OCI-LY1 (cell line): Measurements from ENCODE around the gene ZBTB38.

Source experiments
- H2AFZ ChIP-seq: fragments of 200-600 bp; sonication (generic), shearing (Covaris generic); 2 replicates; pipeline ENCODE4 v1.6.0; 2014; ENCODE audit warnings: antibody characterized with exemption, mild to moderate bottlenecking, low read length
- H3F3A ChIP-seq: fragments of 200-600 bp; sonication (generic), shearing (Covaris generic); 2 replicates; pipeline ENCODE4 v1.6.0; 2014; ENCODE audit warnings: mild to moderate bottlenecking, antibody characterized with exemption, low read length, moderate library complexity; ENCODE audit not compliant: insufficient read depth
- H3K27ac ChIP-seq: fragments of 200-600 bp; sonication (generic); 2 replicates; pipeline ENCODE4 v1.5.1; 2014; ENCODE audit warnings: low read length, mixed run types, mild to moderate bottlenecking, low read depth; ENCODE audit not compliant: poor library complexity, severe bottlenecking
- H3K27me3 ChIP-seq: fragments of 200-600 bp; sonication (generic); 2 replicates; pipeline ENCODE4 v1.6.0; 2014; ENCODE audit warnings: antibody characterized with exemption, mild to moderate bottlenecking, low read length, moderate library complexity; ENCODE audit not compliant: insufficient read depth
- H3K36me3 ChIP-seq: fragments of 200-600 bp; sonication (generic); 2 replicates; pipeline ENCODE4 v1.6.1; 2014; ENCODE audit warnings: mild to moderate bottlenecking, antibody characterized with exemption, low read length, moderate library complexity, mixed read lengths; ENCODE audit not compliant: insufficient read depth
- H3K4me1 ChIP-seq: fragments of 200-600 bp; sonication (generic); 2 replicates; pipeline ENCODE4 v1.5.1; 2014; ENCODE audit warnings: mild to moderate bottlenecking, low read length, moderate library complexity; ENCODE audit not compliant: insufficient read depth, severe bottlenecking
- H3K4me2 ChIP-seq: fragments of 200-600 bp; sonication (generic), shearing (Covaris generic); 2 replicates; pipeline ENCODE4 v1.6.1; 2014; ENCODE audit warnings: low read length
- H3K4me3 ChIP-seq: fragments of 200-600 bp; sonication (generic); 2 replicates; pipeline ENCODE4 v1.5.1; 2014; ENCODE audit warnings: low read length, low read depth, mild to moderate bottlenecking, mixed read lengths; ENCODE audit not compliant: poor library complexity, severe bottlenecking
- H3K79me2 ChIP-seq: fragments of 200-600 bp; shearing (Covaris generic); 2 replicates; pipeline ENCODE4 v1.6.1; 2016; ENCODE audit warnings: mixed run types, low read length, mixed read lengths; ENCODE audit not compliant: insufficient read depth
- H3K9ac ChIP-seq: fragments of 200-600 bp; sonication (generic), shearing (Covaris generic); 2 replicates; pipeline ENCODE4 v1.6.1; 2014; ENCODE audit warnings: mild to moderate bottlenecking, low read length, mixed read lengths
- H3K9me2 ChIP-seq: fragments of 200-600 bp; sonication (generic), shearing (Covaris generic); 2 replicates; pipeline ENCODE4 v1.6.1; 2014; ENCODE audit warnings: low read depth, mild to moderate bottlenecking, low read length, mixed read lengths
- H3K9me3 ChIP-seq: fragments of 200-600 bp; shearing (Covaris generic); 2 replicates; pipeline ENCODE4 v1.6.1; 2014; ENCODE audit warnings: low read length, mixed read lengths
- H4K20me1 ChIP-seq: fragments of 200-600 bp; sonication (generic), shearing (Covaris generic); 2 replicates; pipeline ENCODE4 v1.6.0; 2016; ENCODE audit warnings: mild to moderate bottlenecking, low read length; ENCODE audit not compliant: insufficient read depth
- EZH2 ChIP-seq: fragments of 200-600 bp; sonication (generic), shearing (Covaris generic); IDR thresholded peaks from 2 replicates; pipeline ENCODE4 v1.8.0; 2017; ENCODE audit warnings: borderline replicate concordance, mixed run types, mild to moderate bottlenecking, antibody characterized with exemption, low read length, moderate library complexity, mixed read lengths
- TF ChIP-seq, protein P1 (sequence below): fragments of 200-600 bp; sonication (generic), shearing (Covaris generic); IDR thresholded peaks from 2 replicates; pipeline ENCODE4 v1.5.1; 2017; ENCODE audit warnings: mild to moderate bottlenecking, antibody characterized with exemption, low read length, moderate library complexity, mixed read lengths

ZBTB38 gene

GRCh38 chr3:141346418-141346817 is 21.9 kb upstream of the ZBTB38 start:
- Histone ChIP-seq H3K36me3 (no peaks in the 10 kb centered on the region), H2AFZ (no peak overlapping the region), H3F3A (no peaks in the 10 kb centered on the region), H4K20me1 (no peaks in the 10 kb centered on the region), H3K79me2 (no peaks in the 10 kb centered on the region), H3K4me1 (no peaks in the 10 kb centered on the region), H3K4me2 (no peak overlapping the region), H3K9ac (no peak overlapping the region), H3K27ac (no peak overlapping the region), H3K9me3 (no peaks in the 10 kb centered on the region), H3K27me3 (no peaks in the 10 kb centered on the region), H3K4me3 (no peak overlapping the region), H3K9me2 (no peaks in the 10 kb centered on the region)
- TF ChIP-seq, protein P1, sequence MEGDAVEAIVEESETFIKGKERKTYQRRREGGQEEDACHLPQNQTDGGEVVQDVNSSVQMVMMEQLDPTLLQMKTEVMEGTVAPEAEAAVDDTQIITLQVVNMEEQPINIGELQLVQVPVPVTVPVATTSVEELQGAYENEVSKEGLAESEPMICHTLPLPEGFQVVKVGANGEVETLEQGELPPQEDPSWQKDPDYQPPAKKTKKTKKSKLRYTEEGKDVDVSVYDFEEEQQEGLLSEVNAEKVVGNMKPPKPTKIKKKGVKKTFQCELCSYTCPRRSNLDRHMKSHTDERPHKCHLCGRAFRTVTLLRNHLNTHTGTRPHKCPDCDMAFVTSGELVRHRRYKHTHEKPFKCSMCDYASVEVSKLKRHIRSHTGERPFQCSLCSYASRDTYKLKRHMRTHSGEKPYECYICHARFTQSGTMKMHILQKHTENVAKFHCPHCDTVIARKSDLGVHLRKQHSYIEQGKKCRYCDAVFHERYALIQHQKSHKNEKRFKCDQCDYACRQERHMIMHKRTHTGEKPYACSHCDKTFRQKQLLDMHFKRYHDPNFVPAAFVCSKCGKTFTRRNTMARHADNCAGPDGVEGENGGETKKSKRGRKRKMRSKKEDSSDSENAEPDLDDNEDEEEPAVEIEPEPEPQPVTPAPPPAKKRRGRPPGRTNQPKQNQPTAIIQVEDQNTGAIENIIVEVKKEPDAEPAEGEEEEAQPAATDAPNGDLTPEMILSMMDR: no peak
- no peak for TF ChIP-seq EZH2

- H3K4me3 ChIP-seq: no peak overlapping the region
- no peak overlapping the region for H2AFZ ChIP-seq
- no peaks in the 10 kb centered on the region for H3K9me3 ChIP-seq
- H3K27ac ChIP-seq: no peak overlapping the region
- no peaks in the 10 kb centered on the region for H3K4me1 ChIP-seq
- H3K4me2 ChIP-seq: no peak overlapping the region
- H3K36me3 ChIP-seq: no peaks in the 10 kb centered on the region
- no peaks in the 10 kb centered on the region for H3K9me2 ChIP-seq
- no peak overlapping the region for H3K9ac ChIP-seq
- no peaks in the 10 kb centered on the region for H3F3A ChIP-seq
- H4K20me1 ChIP-seq: no peaks in the 10 kb centered on the region
- no peaks in the 10 kb centered on the region for H3K27me3 ChIP-seq
- TF ChIP-seq EZH2: no peak
- TF ChIP-seq, protein P1: no peak
- H3K79me2 ChIP-seq: no peaks in the 10 kb centered on the region
Observed at GRCh38 chr3:141346839-141347238, 21.5 kb upstream of the ZBTB38 start.

GRCh38 chr3:141348837-141349236 is 19.5 kb upstream of the ZBTB38 start:
- no peak overlapping the region for H3K4me3 ChIP-seq
- no peaks in the 10 kb centered on the region for H3K9me2 ChIP-seq
- H3K36me3 ChIP-seq: no peaks in the 10 kb centered on the region
- H3F3A ChIP-seq: no peaks in the 10 kb centered on the region
- H3K4me2 ChIP-seq: no peak overlapping the region
- no peak overlapping the region for H3K9ac ChIP-seq
- 0 out of 2 replicates have a peak, but pooled peaks cover 5% of the 10 kb centered on the region for H3K27me3 ChIP-seq
- no peaks in the 10 kb centered on the region for H3K9me3 ChIP-seq
- TF ChIP-seq, protein P1: no peak
- TF ChIP-seq EZH2: no peak
- H3K27ac ChIP-seq: no peak overlapping the region
- no peaks in the 10 kb centered on the region for H3K4me1 ChIP-seq
- no peaks in the 10 kb centered on the region for H4K20me1 ChIP-seq
- H2AFZ ChIP-seq: no peak overlapping the region
- no peaks in the 10 kb centered on the region for H3K79me2 ChIP-seq
